GM21367 (cell line): Measurements from ENCODE around the gene CHTOP.
A peak's percentile ranks its signal among the peaks of the same experiment; 100 is the strongest.
"Not testable (repeated sequence)": the region's sequence is repeated elsewhere in the genome, so short reads cannot be mapped to it uniquely, and the experiment has no call there.

ENCODE experiments used
- ATAC-seq: cut with Tn5 transposase; IDR thresholded peaks from one replicate; pipeline ENCODE4 v1.9.1; 2021; ENCODE audit not compliant: unreplicated experiment

CHTOP gene

DNA sequence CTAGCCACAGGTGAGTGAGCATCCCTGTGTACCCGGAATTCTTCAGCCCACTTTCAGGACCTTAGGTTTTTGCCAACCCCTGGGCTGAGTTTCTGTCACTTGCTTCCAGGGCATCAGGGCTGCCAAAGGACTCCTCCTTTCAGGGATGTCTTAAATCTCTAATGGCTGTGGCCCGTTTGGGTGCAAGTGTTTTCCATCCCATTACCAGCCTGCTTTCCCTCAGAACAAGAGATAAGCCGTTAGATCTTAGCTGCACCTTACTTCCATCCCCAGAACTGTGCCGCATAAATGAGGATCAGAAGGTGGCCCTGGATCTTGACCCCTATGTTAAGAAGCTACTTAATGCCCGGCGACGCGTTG, 25.3 kb downstream of the CHTOP start:
- no peak for ATAC-seq

DNA sequence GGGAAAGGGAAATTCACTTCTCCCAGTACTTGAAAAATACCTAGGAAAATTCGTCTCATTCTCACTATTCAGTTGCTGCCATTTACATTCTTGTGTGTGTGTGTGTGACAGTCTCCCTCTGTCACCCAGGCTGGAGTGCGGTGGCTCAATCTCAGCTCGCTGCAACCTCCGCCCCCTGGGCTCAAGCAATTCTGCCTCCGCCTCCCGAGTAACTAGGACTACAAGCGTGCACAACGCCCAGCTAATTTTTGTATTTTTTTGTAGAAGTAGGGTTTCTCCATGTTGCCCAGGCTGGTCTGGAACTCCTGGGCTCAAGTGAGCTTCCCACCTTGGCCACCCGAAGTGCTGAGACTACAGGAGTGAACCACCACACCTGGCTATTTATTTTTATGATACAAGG, 25.8 kb downstream of the CHTOP start:
- ATAC-seq, result no peak

DNA sequence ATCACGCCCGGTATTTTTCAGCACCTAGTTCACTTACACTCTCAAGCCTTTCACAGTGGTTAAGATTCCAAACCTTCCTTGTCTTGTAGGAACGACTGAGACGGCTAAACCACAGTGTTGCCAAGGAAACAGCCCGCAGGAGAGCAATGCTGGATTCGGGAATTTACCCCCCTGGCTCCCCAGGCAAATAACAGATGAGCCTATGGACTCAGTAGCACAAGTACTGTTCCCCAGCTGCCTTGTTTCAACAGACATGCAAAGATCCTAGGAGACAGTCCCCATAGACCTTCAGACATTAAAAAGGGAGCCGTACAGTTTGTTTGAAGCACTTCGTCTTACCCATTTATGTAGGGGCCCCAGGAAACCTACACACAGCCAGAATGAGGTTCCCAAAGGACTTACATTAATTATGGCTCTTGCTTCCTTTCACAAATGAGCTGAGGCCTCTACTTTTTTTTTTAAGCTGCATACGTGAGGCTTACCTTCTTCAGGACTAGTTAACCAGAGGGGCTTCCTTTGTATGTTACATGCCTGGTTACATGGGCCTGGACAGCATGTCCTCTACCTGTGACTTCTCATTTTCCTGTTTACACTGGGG, 27.3 kb downstream of the CHTOP start:
- ATAC-seq, result no peak

DNA sequence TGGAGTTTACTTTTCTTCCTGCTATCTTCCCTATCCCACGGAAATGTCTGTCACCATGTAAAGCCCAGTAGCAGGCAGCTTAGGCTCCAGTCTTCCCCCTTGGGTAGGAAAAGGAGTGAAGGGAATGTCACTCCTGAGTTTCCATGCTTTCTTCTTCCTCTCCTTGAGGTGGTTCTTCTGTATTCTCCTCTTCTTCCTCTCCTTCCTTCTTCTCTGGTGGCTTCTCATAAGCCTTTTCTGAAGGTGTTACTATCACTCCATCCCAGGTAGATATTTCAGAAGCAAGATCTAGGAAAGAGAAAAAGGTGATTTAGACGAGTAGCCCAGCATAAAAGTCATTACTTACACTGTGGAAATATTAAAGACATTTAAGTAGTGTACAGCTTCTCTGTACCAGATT, 28.4 kb downstream of the CHTOP start:
- ATAC-seq, result no peak

DNA sequence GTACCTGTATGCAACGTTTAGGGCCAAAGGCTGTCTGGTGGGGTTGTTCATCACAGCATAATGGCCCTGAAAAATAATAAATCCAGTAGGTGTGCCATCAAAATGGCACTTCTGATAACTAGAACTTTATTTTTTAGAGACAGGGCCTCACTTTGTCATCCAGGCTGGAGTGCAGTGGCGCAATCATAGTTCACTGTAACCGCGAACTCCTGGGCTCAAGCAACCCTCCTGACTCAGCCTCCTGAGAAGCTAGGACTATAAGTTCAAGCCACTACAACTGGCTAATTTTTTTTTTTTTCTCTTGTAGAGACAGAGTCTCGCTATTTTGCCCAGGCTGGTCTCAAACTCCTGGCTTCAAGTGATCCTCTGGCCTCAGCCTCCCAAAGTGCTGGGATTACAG, 29.3 kb downstream of the CHTOP start:
- ATAC-seq, result no peak

DNA sequence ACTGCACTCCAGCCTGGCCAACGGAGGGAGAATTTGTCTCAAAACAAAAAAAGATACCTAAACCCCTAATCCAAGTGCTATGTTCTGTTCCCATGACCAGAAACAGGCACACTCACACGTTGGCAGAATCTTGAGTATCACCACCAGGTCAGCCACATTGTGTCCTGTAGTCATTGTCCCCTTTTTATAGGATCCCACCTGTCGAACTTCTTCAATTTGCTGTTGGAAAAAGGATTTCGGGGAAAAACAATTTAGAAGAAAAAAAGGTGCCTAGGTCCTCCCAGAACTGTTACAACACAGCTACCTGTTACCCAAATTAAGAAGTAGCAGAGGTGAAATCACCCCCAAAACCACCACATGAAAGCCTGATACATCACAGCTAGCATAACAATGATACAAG, 33.6 kb downstream of the CHTOP start:
- ATAC-seq, result no peak

DNA sequence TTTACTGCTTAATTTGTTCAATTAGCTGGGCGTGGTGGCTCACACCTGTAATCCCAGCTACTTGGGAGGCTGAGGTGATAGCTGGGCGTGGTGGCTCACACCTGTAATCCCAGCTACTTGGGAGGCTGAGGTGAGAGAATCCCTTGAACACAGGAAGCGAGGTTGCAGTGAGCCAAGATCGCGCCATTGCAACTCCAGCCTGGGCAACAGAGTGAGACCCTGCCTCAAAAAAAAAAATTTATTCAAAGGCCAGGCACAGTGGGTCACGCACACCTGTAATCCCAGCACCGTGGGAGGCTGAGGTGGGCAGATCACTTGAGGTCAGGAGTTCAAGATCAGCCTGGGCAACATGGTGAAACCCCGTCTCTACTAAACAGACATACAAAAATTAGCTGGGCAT, 34.8 kb downstream of the CHTOP start:
- not testable (repeated sequence) for ATAC-seq

DNA sequence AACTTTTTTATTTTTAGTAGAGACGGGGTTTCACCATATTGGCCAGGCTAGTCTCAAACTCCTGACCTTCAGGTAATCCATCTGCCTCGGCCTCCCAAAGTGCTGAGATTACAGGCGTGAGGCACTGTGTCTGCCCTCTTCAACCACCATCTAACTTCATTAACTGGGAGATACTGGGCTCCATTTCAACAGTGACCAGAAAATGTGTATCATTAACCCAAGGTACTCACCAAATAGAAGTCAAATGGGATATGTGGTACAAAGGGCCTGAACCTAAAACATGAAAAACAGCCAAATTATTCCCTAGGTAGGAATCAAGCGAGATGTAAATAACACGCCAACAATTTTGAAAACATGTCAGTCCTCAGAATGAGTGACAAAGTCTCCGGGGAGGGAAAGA, 35.7 kb downstream of the CHTOP start:
- ATAC-seq, result no peak

DNA sequence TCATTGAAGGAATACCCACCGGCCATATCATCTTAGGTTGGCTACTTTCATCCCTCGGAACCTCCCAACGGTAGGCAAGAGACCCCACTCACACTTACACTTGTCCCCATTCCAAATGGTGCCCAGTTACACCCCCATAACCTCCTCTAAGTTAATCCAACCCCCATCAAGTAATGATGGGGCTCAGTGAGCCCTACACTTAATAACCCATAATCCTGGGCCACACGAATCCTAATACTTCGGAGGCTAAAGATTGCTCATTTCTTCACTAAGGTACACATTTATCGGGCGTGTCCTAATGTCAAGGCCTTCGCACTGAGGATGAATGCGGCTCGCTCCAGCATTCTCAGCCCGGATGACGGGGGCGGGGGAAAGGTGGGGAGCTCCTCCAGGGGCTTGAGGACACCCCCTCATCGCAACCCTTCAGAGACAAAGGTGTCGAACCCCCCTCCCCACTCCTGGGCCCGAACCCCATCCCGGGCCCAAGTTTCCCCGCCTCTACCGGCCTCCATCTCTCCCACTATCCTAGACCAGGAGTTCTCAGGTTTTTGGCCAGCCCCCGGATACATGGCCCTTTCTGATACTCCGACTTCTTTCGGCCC, 36.5 kb downstream of the CHTOP start:
- no peak for ATAC-seq

DNA sequence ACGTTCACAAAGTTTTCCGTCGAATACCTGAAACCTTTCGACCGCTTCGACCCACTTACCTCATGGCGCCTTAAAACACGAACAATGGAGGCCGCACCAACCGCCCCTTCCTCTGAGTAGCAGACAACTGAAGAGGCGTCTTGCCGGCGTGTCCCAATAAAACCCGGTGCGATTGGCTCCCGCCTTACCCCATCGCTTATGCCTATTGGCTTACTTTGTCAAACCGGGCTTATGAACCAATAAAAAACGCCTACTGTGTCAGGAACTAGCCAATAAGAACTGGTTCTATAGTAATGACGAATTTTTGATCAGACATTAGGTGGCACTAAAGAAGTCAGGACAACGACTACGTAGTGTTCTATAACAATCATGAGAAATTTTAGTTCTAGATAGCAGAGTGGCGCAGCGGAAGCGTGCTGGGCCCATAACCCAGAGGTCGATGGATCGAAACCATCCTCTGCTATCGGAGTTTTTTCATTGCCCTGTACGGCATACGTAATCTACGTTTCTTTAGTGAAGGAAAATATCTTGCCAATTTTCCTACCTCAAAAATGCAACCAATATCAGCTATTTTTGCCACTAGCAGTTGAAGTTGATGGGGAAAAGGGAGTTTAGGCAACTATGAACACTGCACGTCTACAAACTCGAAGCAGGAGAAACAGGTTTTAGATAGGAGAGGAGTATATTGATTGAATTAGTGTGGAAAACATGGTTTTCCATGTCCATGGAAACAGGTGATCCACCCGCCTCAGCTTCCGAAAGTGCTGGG, 37.2 kb downstream of the CHTOP start, which contains the start of gene ILF2:
ILF2 (minus strand) TSS at position 135 of the 769 bp plus-strand sequence; CDS start at position 64, 71 bp downstream.
- peak; percentile 88 for ATAC-seq

DNA sequence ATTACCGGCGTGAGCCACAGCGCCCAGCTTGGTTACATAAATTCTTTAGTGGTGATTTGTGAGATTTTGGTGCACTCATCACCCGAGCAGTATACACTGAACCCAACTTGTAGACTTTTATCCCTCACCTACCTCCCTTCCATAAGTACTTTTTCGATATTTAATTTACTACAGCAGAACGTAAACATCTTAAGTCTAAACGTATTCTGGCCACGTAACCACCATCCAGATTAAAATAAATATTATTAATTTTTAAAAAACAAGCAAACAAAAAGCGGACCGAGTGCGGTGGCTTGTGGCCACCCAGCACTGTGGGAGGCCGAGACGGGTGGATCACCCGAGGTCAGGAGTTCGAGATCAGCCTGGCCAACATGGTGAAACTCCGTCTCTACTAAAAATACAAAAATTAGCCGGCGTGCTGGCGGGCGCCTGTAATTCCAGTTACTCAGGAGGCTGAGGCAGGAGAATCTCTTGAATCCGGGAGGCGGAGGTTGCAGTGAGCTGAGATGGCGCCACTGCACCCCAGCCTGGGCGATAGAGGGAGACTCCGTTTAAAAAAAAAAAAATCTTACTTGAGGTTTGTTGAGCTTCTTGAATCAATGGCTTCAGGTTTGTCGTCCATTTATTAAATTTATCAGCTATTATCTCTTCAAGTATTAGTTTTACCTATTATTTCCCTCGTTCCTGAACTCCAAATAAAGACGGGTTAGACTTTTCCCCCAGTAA, 37.9 kb downstream of the CHTOP start:
- peak; percentile 11 for ATAC-seq

DNA sequence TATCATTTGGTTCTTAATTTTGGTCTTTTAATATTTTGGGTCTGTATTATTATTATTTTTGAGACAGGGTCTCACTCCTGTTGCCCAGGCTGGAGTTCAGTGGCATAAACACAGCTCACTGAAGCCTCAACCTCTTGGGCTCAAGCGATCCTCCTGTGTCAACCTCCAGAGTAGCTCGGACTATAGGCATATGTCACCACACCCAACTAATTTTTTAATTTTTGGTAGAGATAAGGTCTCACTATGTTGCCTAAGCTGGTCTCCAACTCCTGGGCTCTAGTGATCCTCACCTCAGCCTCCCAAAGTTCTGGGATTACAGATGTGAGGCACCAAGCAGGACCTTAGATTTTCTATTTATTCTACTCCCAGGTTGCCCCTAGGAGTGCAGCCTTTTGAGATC, 39.6 kb downstream of the CHTOP start:
- ATAC-seq, result no peak

DNA sequence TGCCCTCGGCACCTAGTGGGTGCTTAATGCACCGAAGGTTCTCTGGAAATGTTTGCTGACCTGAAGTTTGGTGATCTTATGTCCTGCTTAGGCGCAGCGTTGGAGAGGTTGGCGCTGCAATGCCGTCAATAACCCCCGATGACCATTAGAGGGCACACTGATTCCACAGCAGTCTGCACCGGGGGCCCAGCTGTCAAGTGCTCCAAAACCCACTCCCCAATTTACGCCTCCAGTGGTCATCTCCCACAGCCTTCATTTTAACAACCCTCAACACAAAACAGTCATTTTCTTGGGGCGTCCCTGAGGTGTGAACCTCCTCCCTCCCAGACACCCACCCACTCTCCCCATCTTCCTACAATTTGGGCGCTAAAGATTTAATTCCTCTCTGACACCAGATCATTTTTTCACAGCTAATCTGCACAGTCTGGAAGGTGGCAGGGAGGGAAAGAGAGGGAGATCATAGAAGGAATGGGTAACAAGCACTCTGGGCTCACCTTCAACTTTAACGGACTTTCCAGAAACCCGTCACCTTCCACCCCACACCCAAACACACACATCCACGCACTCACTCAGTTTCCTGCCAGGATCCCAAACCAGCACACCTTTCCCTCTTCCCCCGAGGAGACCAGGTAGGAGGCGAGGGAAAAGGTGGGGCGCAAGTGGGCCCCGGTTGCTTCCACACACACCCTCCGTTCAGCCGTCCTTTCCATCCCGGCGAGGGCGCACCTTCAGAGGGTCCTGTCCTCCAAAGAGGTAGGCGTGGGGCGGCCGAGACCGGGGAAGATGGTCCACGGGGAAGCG, 44.1 kb downstream of the CHTOP start:
- ATAC-seq, result no peak

DNA sequence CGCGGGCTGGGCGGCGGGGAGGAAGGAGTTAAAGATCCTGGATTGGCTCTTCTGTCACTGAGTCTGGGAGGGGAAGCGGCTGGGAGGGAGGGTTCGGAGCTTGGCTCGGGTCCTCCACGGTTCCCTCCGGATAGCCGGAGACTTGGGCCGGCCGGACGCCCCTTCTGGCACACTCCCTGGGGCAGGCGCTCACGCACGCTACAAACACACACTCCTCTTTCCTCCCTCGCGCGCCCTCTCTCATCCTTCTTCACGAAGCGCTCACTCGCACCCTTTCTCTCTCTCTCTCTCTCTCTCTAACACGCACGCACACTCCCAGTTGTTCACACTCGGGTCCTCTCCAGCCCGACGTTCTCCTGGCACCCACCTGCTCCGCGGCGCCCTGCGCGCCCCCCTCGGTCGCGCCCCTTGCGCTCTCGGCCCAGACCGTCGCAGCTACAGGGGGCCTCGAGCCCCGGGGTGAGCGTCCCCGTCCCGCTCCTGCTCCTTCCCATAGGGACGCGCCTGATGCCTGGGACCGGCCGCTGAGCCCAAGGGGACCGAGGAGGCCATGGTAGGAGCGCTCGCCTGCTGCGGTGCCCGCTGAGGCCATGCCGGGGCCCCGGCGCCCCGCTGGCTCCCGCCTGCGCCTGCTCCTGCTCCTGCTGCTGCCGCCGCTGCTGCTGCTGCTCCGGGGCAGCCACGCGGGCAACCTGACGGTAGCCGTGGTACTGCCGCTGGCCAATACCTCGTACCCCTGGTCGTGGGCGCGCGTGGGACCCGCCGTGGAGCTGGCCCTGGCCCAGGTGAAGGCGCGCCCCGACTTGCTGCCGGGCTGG, 44.9 kb downstream of the CHTOP start, which contains the start of gene NPR1:
NPR1 (plus strand) TSS at position 170 of the 818 bp plus-strand sequence; CDS start at position 591, 421 bp downstream.
- no peak for ATAC-seq

DNA sequence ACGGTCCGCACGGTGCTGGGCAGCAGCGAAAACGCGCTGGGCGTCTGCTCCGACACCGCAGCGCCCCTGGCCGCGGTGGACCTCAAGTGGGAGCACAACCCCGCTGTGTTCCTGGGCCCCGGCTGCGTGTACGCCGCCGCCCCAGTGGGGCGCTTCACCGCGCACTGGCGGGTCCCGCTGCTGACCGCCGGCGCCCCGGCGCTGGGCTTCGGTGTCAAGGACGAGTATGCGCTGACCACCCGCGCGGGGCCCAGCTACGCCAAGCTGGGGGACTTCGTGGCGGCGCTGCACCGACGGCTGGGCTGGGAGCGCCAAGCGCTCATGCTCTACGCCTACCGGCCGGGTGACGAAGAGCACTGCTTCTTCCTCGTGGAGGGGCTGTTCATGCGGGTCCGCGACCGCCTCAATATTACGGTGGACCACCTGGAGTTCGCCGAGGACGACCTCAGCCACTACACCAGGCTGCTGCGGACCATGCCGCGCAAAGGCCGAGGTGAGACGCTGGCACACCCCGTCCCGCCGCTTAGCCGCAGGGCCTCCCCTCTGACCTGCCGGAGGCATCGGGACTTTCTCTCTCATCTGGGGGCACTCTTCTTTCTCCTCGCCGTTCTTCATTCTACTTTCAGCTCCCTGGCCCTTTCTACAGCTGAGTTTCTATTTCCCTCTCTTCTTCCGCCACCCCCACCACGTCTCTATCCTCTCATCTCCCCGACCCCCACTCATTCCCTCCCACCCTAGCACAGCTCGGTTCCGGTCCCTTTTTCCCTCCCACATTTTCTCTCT, 45.7 kb downstream of the CHTOP start:
- ATAC-seq, result no peak

DNA sequence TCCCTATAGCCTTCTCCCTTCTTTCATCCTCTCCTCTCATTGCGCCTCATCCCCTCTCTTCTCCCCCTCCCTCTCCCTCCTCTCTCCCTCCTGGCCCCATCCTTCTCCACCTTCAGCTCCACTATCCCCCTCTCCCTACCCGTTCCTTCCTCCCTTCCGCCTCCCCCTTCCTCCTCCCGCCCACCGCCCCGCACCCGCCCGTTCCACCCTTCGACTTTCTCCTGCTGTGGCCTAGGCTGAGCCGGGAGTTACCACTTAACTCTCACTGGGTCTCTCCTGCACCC, 46.2 kb downstream of the CHTOP start:
- no peak for ATAC-seq

DNA sequence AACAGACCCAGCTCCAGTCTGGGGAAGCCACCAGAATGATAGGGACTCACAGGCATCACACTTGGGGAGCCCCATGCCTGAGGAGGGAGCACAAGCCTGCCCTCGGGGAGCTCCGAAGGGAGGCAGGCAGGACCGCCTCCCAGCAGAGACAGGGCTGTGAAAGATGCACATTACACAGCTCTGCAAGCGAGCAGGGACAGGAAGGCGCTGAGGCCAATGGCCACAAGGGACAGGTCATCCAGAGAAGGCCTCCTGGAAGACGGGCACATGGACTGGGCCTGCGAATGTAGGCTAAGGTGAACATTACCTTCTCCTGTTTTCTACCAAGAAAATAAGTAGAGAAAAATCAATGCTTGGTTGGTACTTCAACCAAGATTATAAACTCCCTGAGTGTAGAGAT, 48.9 kb downstream of the CHTOP start:
- no peak for ATAC-seq

DNA sequence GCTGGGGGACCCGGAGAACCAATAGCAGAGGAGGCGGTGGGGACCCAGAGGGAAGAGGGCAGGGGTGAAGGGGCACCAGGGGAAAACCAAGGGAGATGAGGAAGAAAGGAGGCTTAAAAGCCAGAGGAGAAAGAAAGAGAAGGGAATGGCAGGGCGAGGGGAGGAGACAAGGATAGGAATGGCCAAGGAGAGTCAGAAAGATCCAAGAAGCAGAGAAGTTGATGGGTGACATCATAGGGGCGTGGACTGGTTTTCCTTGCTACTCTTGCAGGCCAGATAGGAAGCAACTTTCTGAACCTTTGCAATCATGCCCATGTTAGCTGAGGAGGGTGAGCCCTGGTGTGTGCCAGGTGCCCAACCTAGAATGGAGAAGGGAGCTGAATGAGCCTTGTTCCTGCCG, 50.0 kb downstream of the CHTOP start:
- ATAC-seq, result no peak

DNA sequence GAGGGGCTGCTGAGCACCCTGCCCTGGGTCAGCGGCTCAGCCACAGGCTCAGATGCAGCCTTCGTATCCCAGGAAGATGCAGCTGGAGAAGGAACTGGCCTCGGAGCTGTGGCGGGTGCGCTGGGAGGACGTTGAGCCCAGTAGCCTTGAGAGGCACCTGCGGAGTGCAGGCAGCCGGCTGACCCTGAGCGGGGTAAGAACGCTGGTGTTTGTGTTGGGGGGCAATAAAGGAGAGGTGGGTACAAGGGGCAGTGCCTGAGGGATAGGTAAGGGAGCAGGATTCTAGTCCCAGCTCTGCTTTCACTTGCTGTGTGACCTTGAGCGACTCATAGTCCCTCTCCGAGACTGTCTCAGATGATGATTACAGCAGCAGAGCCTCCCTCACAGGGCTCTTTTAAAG, 51.0 kb downstream of the CHTOP start:
- no peak for ATAC-seq
